Gastroesophageal sphincter (tissue), 3 donors: ENCODE data around the gene POMC.
"Not testable (repeated sequence)": the region's sequence is repeated elsewhere in the genome, so short reads cannot be mapped to it uniquely, and the experiment has no call there.

Experiments used
- EP300 ChIP-seq: sonication (generic); formaldehyde crosslinking; IDR thresholded peaks from one replicate; pipeline ENCODE4 v1.6.1; 2017; ENCODE audit warnings: antibody characterized with exemption, mild to moderate bottlenecking
- POLR2A ChIP-seq, 2 donors: fragments of 450-650 bp; IDR thresholded peaks; one replicate each; pipeline ENCODE4 v1.6.1; 2017; ENCODE audit warnings: antibody characterized with exemption in 2 of 2, mild to moderate bottlenecking in 2 of 2, moderate library complexity in 1 of 2
- POLR2AphosphoS5 ChIP-seq: sonication (generic); formaldehyde crosslinking; IDR thresholded peaks from one replicate; pipeline ENCODE4 v1.6.1; 2017; ENCODE audit warnings: antibody characterized with exemption
- TF ChIP-seq, protein P1 (sequence below), 4 experiments: fragments of 200-600 bp in 2 of 4; fragments of 450-650 bp in 2 of 4; sonication (generic) in 1 of 4; IDR thresholded peaks; one replicate each; pipeline ENCODE4 v1.5.1; 2017 to 2019; ENCODE audit warnings: antibody characterized with exemption in 4 of 4, mild to moderate bottlenecking in 2 of 4, moderate library complexity in 2 of 4

DNA sequence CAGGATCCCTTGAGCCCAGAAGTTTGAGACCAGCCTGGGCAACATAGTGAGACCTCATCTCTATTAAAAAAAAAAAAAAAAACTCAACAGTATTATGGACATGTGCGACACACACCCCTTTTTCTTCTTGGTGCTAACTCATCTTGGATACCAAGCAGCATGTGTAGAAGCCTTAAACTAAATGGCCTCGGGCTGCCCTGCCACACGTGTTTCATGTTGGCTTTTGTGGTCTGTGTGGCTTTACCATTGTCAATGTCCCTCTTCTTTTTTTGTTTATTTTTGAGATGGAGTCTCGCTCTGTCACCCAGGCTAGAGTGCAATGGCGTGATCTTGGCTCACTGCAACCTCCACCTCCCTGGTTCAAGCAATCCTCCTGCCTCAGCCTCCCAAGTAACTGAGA lies 17.4 kb downstream of the POMC start:
- TF ChIP-seq POLR2A (IDR thresholded peaks at IDR 0.05); POLR2AphosphoS5; EP300: not testable (repeated sequence)
- TF ChIP-seq, protein P1, sequence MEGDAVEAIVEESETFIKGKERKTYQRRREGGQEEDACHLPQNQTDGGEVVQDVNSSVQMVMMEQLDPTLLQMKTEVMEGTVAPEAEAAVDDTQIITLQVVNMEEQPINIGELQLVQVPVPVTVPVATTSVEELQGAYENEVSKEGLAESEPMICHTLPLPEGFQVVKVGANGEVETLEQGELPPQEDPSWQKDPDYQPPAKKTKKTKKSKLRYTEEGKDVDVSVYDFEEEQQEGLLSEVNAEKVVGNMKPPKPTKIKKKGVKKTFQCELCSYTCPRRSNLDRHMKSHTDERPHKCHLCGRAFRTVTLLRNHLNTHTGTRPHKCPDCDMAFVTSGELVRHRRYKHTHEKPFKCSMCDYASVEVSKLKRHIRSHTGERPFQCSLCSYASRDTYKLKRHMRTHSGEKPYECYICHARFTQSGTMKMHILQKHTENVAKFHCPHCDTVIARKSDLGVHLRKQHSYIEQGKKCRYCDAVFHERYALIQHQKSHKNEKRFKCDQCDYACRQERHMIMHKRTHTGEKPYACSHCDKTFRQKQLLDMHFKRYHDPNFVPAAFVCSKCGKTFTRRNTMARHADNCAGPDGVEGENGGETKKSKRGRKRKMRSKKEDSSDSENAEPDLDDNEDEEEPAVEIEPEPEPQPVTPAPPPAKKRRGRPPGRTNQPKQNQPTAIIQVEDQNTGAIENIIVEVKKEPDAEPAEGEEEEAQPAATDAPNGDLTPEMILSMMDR (IDR thresholded peaks at IDR 0.05): not testable (repeated sequence)
